DND-41 (cell line): ENCODE data around the gene SAMD4A.

ENCODE experiments used
- ATAC-seq: fragments of 200-7000 bp; cut with Tn5 transposase; 3 replicates; pipeline ENCODE4 v1.9.1; 2021; ENCODE audit warnings: low read depth; ENCODE audit not compliant: insufficient read depth
- DNase-seq: peaks from one replicate; pipeline ENCODE4 v3.0.0-alpha.2; 2020
- H2AFZ ChIP-seq: 2 replicates; pipeline ENCODE4 v1.6.0; 2012; ENCODE audit warnings: low read depth, low read length
- H3K27ac ChIP-seq: 2 replicates; pipeline ENCODE4 v1.5.1; 2012; ENCODE audit warnings: low read length, inconsistent platforms
- H3K27me3 ChIP-seq: fragments of 200-600 bp; sonication (generic); 2 replicates; pipeline ENCODE4 v1.6.0; 2012; ENCODE audit warnings: low read length, mild to moderate bottlenecking, inconsistent platforms; ENCODE audit not compliant: insufficient read depth, poor library complexity
- H3K36me3 ChIP-seq: 2 replicates; pipeline ENCODE4 v1.5.1; 2012; ENCODE audit warnings: low read length, inconsistent platforms; ENCODE audit not compliant: insufficient read depth
- H3K4me1 ChIP-seq: 2 replicates; pipeline ENCODE4 v1.5.1; 2012; ENCODE audit warnings: mild to moderate bottlenecking, low read length; ENCODE audit not compliant: insufficient read depth
- H3K4me2 ChIP-seq: 2 replicates; pipeline ENCODE4 v1.6.0; 2012; ENCODE audit warnings: mild to moderate bottlenecking, moderate library complexity, low read length, inconsistent platforms; ENCODE audit not compliant: insufficient read depth
- H3K4me3 ChIP-seq, 2 experiments: fragments of 200-600 bp in 1 of 2; shearing (Covaris generic) in 1 of 2; 2 replicates each; pipeline ENCODE4 v1.5.1; 2012 to 2016; ENCODE audit warnings: inconsistent platforms in 2 of 2, low read length in 2 of 2, mild to moderate bottlenecking in 2 of 2, low read depth in 1 of 2, moderate library complexity in 1 of 2
- H3K79me2 ChIP-seq: 2 replicates; pipeline ENCODE4 v1.6.0; 2012; ENCODE audit warnings: low read length, inconsistent platforms; ENCODE audit not compliant: insufficient read depth
- H3K9ac ChIP-seq: 2 replicates; pipeline ENCODE4 v1.6.0; 2012; ENCODE audit warnings: low read depth, mild to moderate bottlenecking, inconsistent platforms, low read length, moderate library complexity
- H3K9me3 ChIP-seq: 2 replicates; pipeline ENCODE4 v1.5.1; 2012; ENCODE audit warnings: low read length, moderate library complexity, mild to moderate bottlenecking, inconsistent platforms; ENCODE audit not compliant: insufficient read depth, severe bottlenecking
- H4K20me1 ChIP-seq: 2 replicates; pipeline ENCODE4 v1.6.0; 2012; ENCODE audit warnings: low read length; ENCODE audit not compliant: insufficient read depth
- EZH2 ChIP-seq: IDR thresholded peaks from 3 replicates; pipeline ENCODE4 v1.6.1; 2012; ENCODE audit warnings: borderline replicate concordance, low read depth, mild to moderate bottlenecking, moderate library complexity, low read length, inconsistent platforms; ENCODE audit not compliant: severe bottlenecking
- TF ChIP-seq, protein P1 (sequence below): IDR thresholded peaks from 2 replicates; pipeline ENCODE4 v1.5.1; 2012; ENCODE audit warnings: borderline replicate concordance, low read length, moderate library complexity, mild to moderate bottlenecking; ENCODE audit not compliant: poor library complexity, severe bottlenecking; ENCODE audit errors: extremely low read depth

The SAMD4A gene

DNA sequence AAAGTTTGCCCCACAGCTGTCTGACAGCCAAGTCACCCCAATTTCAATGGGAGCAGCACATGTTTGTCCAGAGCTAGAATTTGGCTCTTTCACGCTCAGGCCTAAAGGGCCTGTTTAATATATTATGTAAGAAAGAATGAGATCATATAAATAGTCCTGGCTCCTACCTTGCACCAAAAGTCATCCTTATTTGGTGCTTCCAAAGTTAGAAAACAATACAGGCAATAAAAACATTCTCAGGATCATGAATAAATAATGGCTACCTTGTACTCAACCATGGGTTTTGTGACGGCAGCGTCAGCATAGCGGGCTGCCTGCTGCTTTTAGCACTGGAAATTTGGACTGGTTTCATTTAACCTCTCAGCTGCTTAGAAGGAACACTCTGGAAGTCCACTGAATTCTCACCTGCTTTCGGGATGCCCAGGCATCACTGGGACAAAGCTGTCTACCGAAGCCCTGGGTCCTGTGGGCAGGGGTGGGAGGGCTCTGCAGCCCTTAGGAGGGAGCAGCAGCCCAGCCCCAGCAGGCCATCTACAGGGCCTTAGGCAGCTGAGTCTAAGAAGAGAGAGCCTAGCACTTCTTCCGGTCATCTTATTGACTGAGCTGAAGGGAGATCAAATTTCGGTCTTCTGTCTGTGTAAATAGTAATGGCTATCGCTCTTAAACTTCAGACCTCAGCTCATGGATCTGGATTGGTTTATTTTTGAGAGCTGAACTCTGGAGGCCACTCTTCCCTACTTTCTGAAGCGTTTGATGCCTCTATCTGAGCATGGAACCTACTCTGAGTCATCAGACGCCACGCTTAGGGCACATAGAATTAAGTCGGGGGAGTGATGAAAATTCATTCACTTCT is 106.5 kb downstream of the SAMD4A start:
- H3K9me3 ChIP-seq = no peaks in the 10 kb centered on the region
- no peaks in the 10 kb centered on the region for H4K20me1 ChIP-seq
- no peak overlapping the region for H3K9ac ChIP-seq
- H3K4me1 ChIP-seq = 0 out of 2 replicates have a peak, but pooled peaks cover 3% of the 10 kb centered on the region
- no peak for DNase-seq
- no peak overlapping the region for H3K27ac ChIP-seq
- no peaks in the 10 kb centered on the region for H3K36me3 ChIP-seq
- H3K4me3 ChIP-seq = no peak overlapping the region
- ATAC-seq = no peak
- H2AFZ ChIP-seq = no peak overlapping the region
- no peaks in the 10 kb centered on the region for H3K79me2 ChIP-seq
- H3K4me2 ChIP-seq = no peak overlapping the region
- TF ChIP-seq, protein P1, sequence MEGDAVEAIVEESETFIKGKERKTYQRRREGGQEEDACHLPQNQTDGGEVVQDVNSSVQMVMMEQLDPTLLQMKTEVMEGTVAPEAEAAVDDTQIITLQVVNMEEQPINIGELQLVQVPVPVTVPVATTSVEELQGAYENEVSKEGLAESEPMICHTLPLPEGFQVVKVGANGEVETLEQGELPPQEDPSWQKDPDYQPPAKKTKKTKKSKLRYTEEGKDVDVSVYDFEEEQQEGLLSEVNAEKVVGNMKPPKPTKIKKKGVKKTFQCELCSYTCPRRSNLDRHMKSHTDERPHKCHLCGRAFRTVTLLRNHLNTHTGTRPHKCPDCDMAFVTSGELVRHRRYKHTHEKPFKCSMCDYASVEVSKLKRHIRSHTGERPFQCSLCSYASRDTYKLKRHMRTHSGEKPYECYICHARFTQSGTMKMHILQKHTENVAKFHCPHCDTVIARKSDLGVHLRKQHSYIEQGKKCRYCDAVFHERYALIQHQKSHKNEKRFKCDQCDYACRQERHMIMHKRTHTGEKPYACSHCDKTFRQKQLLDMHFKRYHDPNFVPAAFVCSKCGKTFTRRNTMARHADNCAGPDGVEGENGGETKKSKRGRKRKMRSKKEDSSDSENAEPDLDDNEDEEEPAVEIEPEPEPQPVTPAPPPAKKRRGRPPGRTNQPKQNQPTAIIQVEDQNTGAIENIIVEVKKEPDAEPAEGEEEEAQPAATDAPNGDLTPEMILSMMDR = no peak
- TF ChIP-seq EZH2 = no peak
- peaks cover 31% of the 10 kb centered on the region for H3K27me3 ChIP-seq

- Histone ChIP-seq H3K9ac (no peak overlapping the region), H2AFZ (no peak overlapping the region), H3K4me1 (0 out of 2 replicates have a peak, but pooled peaks cover 3% of the 10 kb centered on the region), H3K4me3 (no peak overlapping the region), H3K4me2 (no peak overlapping the region), H3K9me3 (no peaks in the 10 kb centered on the region), H4K20me1 (no peaks in the 10 kb centered on the region), H3K36me3 (no peaks in the 10 kb centered on the region), H3K27ac (no peak overlapping the region), H3K79me2 (no peaks in the 10 kb centered on the region), H3K27me3 (peaks cover 29% of the 10 kb centered on the region)
- DNase-seq (no peak), ATAC-seq (peak; percentile 44; the same call in 1 of the 3 replicates)
- no peak for TF ChIP-seq EZH2
- TF ChIP-seq, protein P1 = no peak
Observed at GRCh38 chr14:54674046-54674741, 107.3 kb downstream of the SAMD4A start.

DNA sequence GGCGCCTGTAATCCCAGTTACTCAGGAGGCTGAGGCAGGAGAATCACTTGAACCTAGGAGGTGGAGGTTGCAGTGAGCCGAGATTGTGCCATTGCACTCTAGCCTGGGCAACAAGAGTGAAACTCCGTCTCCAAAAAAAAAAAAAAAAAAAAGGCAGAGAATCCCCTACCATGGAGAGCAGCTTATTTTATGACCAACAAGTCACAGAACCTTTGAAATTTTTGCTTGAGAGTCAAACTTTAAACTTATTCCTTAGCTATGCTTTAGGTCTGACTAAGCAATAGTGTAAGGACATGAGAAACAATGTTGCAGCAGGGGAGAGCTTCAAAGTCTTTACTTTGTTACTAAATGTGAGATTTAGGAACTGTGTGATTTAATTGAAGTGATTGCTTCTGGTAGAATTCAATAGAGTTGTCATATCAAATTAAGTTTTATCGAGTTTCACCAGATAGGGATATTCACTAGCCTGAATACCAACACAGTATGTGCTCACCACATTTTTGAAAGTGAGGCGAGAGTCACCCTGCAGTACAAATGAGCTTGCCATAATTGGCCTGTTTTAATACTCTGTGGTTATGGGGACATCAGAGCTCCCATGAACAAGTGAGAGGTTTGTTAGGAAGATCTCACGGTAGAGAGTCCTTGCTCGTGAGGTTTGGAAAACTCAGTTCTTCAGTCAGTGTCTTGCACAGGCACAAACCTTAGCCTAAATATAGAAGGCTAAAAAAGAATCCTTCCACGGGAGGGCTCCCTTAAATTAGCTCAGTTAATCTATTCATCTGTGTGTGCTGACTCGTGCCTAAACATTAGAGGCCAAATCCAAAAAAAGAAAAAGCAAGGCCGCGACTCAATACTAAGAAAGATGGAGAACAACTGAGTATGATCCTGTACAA is 108.6 kb downstream of the SAMD4A start:
- Histone ChIP-seq H3K36me3 (no peaks in the 10 kb centered on the region), H2AFZ (no peak overlapping the region), H3K4me3 (no peak overlapping the region), H3K9ac (no peak overlapping the region), H4K20me1 (no peaks in the 10 kb centered on the region), H3K9me3 (no peaks in the 10 kb centered on the region), H3K27ac (no peak overlapping the region), H3K79me2 (no peaks in the 10 kb centered on the region), H3K27me3 (peaks cover 25% of the 10 kb centered on the region), H3K4me1 (0 out of 2 replicates have a peak, but pooled peaks cover 3% of the 10 kb centered on the region), H3K4me2 (no peak overlapping the region)
- ATAC-seq = no peak
- DNase-seq = no peak
- TF ChIP-seq, protein P1 = no peak
- no peak for TF ChIP-seq EZH2
